Activated CD4-positive, alpha-beta memory T cell treated with anti-CD3 and anti-CD28 coated beads for 36 hours (primary cell): Measurements from ENCODE around the gene SPRED3. TPM values are rescaled to one million over a fixed set of nuclear protein-coding genes. Genes with fewer than 3 reads are reported as not detected.
"Not testable (repeated sequence)": the region's sequence is repeated elsewhere in the genome, so short reads cannot be mapped to it uniquely, and the experiment has no call there.

ENCODE experiments used
- CTCF ChIA-PET: fragments of 350-600 bp; sonication (Branson Sonifier 250); formaldehyde crosslinking; loops from one replicate; lab custom pipeline; 2021; ENCODE audit warnings: antibody characterized with exemption, inconsistent platforms; lab: Charles Lee
- POLR2A ChIA-PET: fragments of 350-600 bp; sonication (Branson Sonifier 250); formaldehyde crosslinking; loops from one replicate; lab custom pipeline; 2021; ENCODE audit warnings: antibody characterized with exemption; lab: Charles Lee
- DNase-seq: peaks from one replicate; pipeline ENCODE4 v3.0.0-alpha.2; 2020
- H3K27ac Mint-ChIP-seq: one replicate; pipeline ENCODE4 v1.8.0; 2021; ENCODE audit warnings: mixed read lengths
- H3K27me3 Mint-ChIP-seq: one replicate; pipeline ENCODE4 v1.8.0; 2021; ENCODE audit warnings: mixed read lengths
- H3K36me3 Mint-ChIP-seq: one replicate; pipeline ENCODE4 v1.8.0; 2021; ENCODE audit warnings: mixed read lengths
- H3K4me1 Mint-ChIP-seq: one replicate; pipeline ENCODE4 v1.8.0; 2021; ENCODE audit warnings: low read depth, mixed read lengths
- H3K4me3 Mint-ChIP-seq: one replicate; pipeline ENCODE4 v1.8.0; 2021; ENCODE audit warnings: mild to moderate bottlenecking, mixed read lengths
- H3K9me3 Mint-ChIP-seq: one replicate; pipeline ENCODE4 v1.8.0; 2021; ENCODE audit warnings: mixed read lengths
- intact Hi-C: fragments of 100-400 bp; cut with micrococcal nuclease; formaldehyde crosslinking; loops from one replicate; pipeline ENCODE4 v1.15.1; 2023
- total RNA-seq, 2 experiments: library from RNA; stranded (reverse); gene quantifications; one replicate each; pipeline ENCODE4 v1.2.3, GENCODE V29; 2021

The SPRED3 gene
- total RNA-seq, 2 experiments from 2014 or later = 5.5 to 6.0 TPM

- DNase-seq = no peak
- CTCF ChIA-PET = interaction anchor here (0.9 to 1.3 kb wide), 2 partner anchors 14 to 24 kb away, joined by 3 read pairs; partner anchors contain the start of genes CATSPERG and PSMD8
- Mint-ChIP-seq H3K27ac (no peak overlapping the region), H3K36me3 (no peaks in the 10 kb centered on the region), H3K4me3 (no peak overlapping the region), H3K9me3 (no peaks in the 10 kb centered on the region), H3K4me1 (peaks cover 8% of the 10 kb centered on the region), H3K27me3 (peaks cover 12% of the 10 kb centered on the region)
- intact Hi-C loops = no loop called here
- POLR2A ChIA-PET = interaction anchor here (2.1 to 2.3 kb wide), 2 partner anchors 14 to 27 kb away, joined by 8 read pairs; partner anchors contain the start of genes GGN and PSMD8
Observed at GRCh38 chr19:38360351-38360750, 28.1 kb upstream of the SPRED3 start.

GRCh38 chr19:38360839-38361631 is 27.5 kb upstream of the SPRED3 start:
- ChIA-PET CTCF (interaction anchor here (0.9 to 1.9 kb wide), 4 partner anchors 13 to 118 kb away, joined by 3 to 5 read pairs (median 4); partner anchors contain the start of genes CATSPERG and PSMD8), POLR2A (interaction anchor here (0.9 to 2.3 kb wide), 3 partner anchors 13 to 126 kb away, joined by 3 to 8 read pairs (median 8); partner anchors contain the start of genes GGN and PSMD8)
- no peaks in the 10 kb centered on the region for H3K36me3 Mint-ChIP-seq
- H3K9me3 Mint-ChIP-seq = no peaks in the 10 kb centered on the region
- peaks cover 12% of the 10 kb centered on the region for H3K27me3 Mint-ChIP-seq
- intact Hi-C loops = no loop called here
- H3K4me1 Mint-ChIP-seq = peaks cover 8% of the 10 kb centered on the region
- H3K4me3 Mint-ChIP-seq = peak overlapping the region; percentile 82
- no peak overlapping the region for H3K27ac Mint-ChIP-seq
- no peak for DNase-seq

GRCh38 chr19:38361633-38362075 is 26.8 kb upstream of the SPRED3 start:
- Mint-ChIP-seq H3K36me3 (no peaks in the 10 kb centered on the region), H3K4me1 (peaks cover 8% of the 10 kb centered on the region), H3K9me3 (no peaks in the 10 kb centered on the region), H3K27me3 (peaks cover 12% of the 10 kb centered on the region), H3K4me3 (peak overlapping the region; percentile 82), H3K27ac (no peak overlapping the region)
- POLR2A ChIA-PET = interaction anchor here (0.9 to 2.1 kb wide), 4 partner anchors 13 to 126 kb away, joined by 3 to 8 read pairs (median 4); partner anchors contain the start of genes GGN and PSMD8
- CTCF ChIA-PET = interaction anchor here (1.2 to 1.9 kb wide), 3 partner anchors 13 to 118 kb away, joined by 4 to 8 read pairs (median 5); partner anchors contain the start of genes CATSPERG and PSMD8
- peak; percentile 85 for DNase-seq
- intact Hi-C loops = loop anchor here (1.0 kb wide), 1 partner anchor 25 kb away; no protein-coding TSS in a partner anchor

DNA sequence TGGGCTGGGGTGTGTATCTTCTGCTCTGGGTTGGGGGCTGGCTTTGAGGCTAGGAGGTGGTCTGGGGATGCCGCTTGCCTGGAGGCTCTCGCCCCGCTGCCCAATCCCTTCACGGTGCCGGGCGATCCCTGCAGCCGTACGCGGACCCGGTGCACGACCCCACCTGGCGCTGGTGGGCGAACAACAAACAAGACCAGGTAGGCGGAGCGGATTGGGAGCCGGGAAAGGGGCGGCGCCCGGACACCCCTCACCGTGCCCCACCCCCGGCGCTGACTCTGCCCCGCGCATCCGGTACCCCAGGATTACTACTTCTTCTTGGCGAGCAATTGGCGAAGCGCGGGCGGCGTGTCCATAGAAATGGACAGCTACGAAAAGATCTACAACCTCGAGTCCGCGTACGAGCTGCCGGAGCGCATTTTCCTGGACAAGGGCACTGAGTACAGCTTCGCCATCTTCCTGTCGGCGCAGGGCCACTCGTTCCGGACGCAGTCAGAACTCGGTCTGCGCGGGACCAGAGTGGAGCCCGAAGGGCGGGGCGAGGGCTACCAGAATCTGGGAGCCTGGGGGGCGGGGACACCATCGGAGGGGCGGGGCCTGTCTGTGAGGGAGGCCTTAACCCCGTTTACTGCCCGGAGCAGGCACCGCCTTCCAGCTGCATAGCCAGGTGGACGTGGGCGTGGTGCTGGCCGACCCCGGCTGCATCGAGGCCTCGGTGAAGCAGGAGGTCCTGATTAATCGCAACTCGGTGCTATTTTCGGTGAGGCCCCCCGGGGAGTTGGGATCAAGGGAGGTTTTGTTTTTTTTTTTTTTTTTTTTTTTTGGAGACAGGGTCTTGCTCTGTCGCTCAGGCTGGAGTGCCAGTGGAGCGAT is 26.2 kb upstream of the SPRED3 start:
- peak; percentile 94 for DNase-seq
- Mint-ChIP-seq H3K27me3 (peaks cover 12% of the 10 kb centered on the region), H3K4me1 (peaks cover 8% of the 10 kb centered on the region), H3K27ac (peak overlapping the region; percentile 71), H3K9me3 (no peaks in the 10 kb centered on the region), H3K36me3 (no peaks in the 10 kb centered on the region), H3K4me3 (peak overlapping the region; percentile 82)
- intact Hi-C loops = loop anchor here (1.0 kb wide), 1 partner anchor 26 kb away; no protein-coding TSS in a partner anchor
- ChIA-PET POLR2A (interaction anchor here (0.9 to 2.1 kb wide), 3 partner anchors 12 to 25 kb away, joined by 3 to 8 read pairs (median 4); partner anchors contain the start of genes GGN and PSMD8), CTCF (interaction anchor here (0.6 to 1.9 kb wide), 4 partner anchors 12 to 119 kb away, joined by 3 to 8 read pairs (median 4); partner anchors contain the start of genes CATSPERG and PSMD8)

- not testable (repeated sequence) for H3K4me1 Mint-ChIP-seq, H3K9me3 Mint-ChIP-seq, H3K27ac Mint-ChIP-seq, DNase-seq, H3K36me3 Mint-ChIP-seq
- CTCF ChIA-PET = interaction anchor here (0.6 to 1.9 kb wide), 2 partner anchors 11 to 27 kb away, joined by 3 to 8 read pairs; partner anchors contain the start of genes CATSPERG and PSMD8
- Mint-ChIP-seq H3K27me3 (peaks cover 12% of the 10 kb centered on the region), H3K4me3 (peak overlapping the region; percentile 16)
- POLR2A ChIA-PET = interaction anchor here (1.3 kb wide), 1 partner anchor 11 kb away, joined by 4 read pairs; the partner anchor contains the start of gene PSMD8
- intact Hi-C loops = loop anchor here (1.0 kb wide), 1 partner anchor 27 kb away; no protein-coding TSS in a partner anchor
Observed at GRCh38 chr19:38362946-38363688, 25.4 kb upstream of the SPRED3 start.

DNA sequence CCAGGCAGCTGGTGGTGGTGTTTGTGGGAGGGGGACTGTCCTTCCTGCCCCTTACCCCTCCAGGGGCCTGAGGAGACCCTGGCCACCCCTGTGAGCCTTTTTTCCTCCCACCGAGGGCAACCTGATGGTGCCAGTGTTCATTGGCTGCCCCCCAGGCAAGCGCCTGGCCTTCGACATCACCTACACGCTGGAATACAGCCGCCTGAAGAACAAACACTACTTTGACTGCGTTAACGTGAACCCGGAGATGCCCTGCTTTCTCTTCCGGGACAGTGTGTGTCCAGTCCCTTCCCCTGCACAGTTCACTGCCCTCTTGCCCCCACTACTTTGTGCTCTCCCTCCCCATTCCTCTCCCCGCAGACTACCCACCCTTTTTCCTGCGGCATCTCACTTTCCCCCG is 21.5 kb upstream of the SPRED3 start:
- ChIA-PET POLR2A (interaction anchor here (1.2 kb wide), 1 partner anchor 16 kb away, joined by 3 read pairs; no protein-coding TSS in a partner anchor), CTCF (interaction anchor here (0.8 kb wide), 1 partner anchor 31 kb away, joined by 4 read pairs; the partner anchor contains the start of gene CATSPERG)
- Mint-ChIP-seq H3K4me1 (peaks cover 1% of the 10 kb centered on the region), H3K9me3 (no peaks in the 10 kb centered on the region), H3K27ac (no peak overlapping the region), H3K36me3 (no peaks in the 10 kb centered on the region), H3K27me3 (no peaks in the 10 kb centered on the region), H3K4me3 (no peak overlapping the region)
- no peak for DNase-seq
- intact Hi-C loops = no loop called here

GRCh38 chr19:38369584-38369983 is 18.9 kb upstream of the SPRED3 start:
- H3K36me3 Mint-ChIP-seq = peaks cover under 1% of the 10 kb centered on the region
- no peak overlapping the region for H3K27ac Mint-ChIP-seq
- no peaks in the 10 kb centered on the region for H3K27me3 Mint-ChIP-seq
- no peak overlapping the region for H3K4me3 Mint-ChIP-seq
- intact Hi-C loops = no loop called here
- ChIA-PET CTCF (no interaction called here), POLR2A (no interaction called here)
- no peaks in the 10 kb centered on the region for H3K4me1 Mint-ChIP-seq
- DNase-seq = no peak
- H3K9me3 Mint-ChIP-seq = no peaks in the 10 kb centered on the region

GRCh38 chr19:38370299-38370698 is 18.2 kb upstream of the SPRED3 start:
- no peak overlapping the region for H3K4me3 Mint-ChIP-seq
- peaks cover 7% of the 10 kb centered on the region for H3K36me3 Mint-ChIP-seq
- H3K9me3 Mint-ChIP-seq = no peaks in the 10 kb centered on the region
- POLR2A ChIA-PET = no interaction called here
- CTCF ChIA-PET = no interaction called here
- DNase-seq = no peak
- no peak overlapping the region for H3K27ac Mint-ChIP-seq
- intact Hi-C loops = no loop called here
- H3K4me1 Mint-ChIP-seq = peaks cover 5% of the 10 kb centered on the region
- no peaks in the 10 kb centered on the region for H3K27me3 Mint-ChIP-seq

GRCh38 chr19:38371081-38371480 is 17.4 kb upstream of the SPRED3 start:
- Mint-ChIP-seq H3K36me3 (peaks cover 14% of the 10 kb centered on the region), H3K4me3 (no peak overlapping the region), H3K9me3 (no peaks in the 10 kb centered on the region), H3K27me3 (no peaks in the 10 kb centered on the region), H3K4me1 (peaks cover 12% of the 10 kb centered on the region), H3K27ac (no peak overlapping the region)
- ChIA-PET POLR2A (no interaction called here), CTCF (interaction anchor here (0.6 kb wide), 1 partner anchor 24 kb away, joined by 3 read pairs; no protein-coding TSS in a partner anchor)
- DNase-seq = no peak
- intact Hi-C loops = no loop called here

GRCh38 chr19:38373907-38374331 is 14.6 kb upstream of the SPRED3 start:
- no peaks in the 10 kb centered on the region for H3K27me3 Mint-ChIP-seq
- H3K4me1 Mint-ChIP-seq = peaks cover 20% of the 10 kb centered on the region
- ChIA-PET POLR2A (interaction anchor here (0.7 to 3.1 kb wide), 16 partner anchors 10 to 475 kb away, joined by 3 to 28 read pairs (median 4); partner anchors contain the start of genes CATSPERG, EIF3K, FAM98C and GGN), CTCF (interaction anchor here (0.7 to 5.3 kb wide), 21 partner anchors 11 to 556 kb away, joined by 3 to 40 read pairs (median 4); partner anchors contain the start of genes CATSPERG, FAM98C, GGN and MRPS12)
- peak overlapping the region; percentile 66 for H3K27ac Mint-ChIP-seq
- no peak for DNase-seq
- intact Hi-C loops = loop anchor here (1.0 kb wide), 5 partner anchors 14 to 467 kb away; partner anchors contain the start of genes GGN, SIPA1L3 and SPRED3
- no peaks in the 10 kb centered on the region for H3K9me3 Mint-ChIP-seq
- H3K4me3 Mint-ChIP-seq = peak overlapping the region; percentile 86
- H3K36me3 Mint-ChIP-seq = peaks cover 25% of the 10 kb centered on the region
